K562 (cell line): Measurements from ENCODE around the gene ASPA. TPM values are rescaled to one million over a fixed set of nuclear protein-coding genes. Genes with fewer than 3 reads are reported as not detected.

ENCODE experiments used
- ATAC-seq: fragments of 200-7000 bp; cut with Tn5 transposase; 3 replicates; pipeline ENCODE4 v1.9.1; 2020; ENCODE audit warnings: moderate library complexity
- BruUV-seq: library from RNA; stranded (reverse); fragments of 400-500 nt; replicated peaks from 2 replicates; lab custom pipeline; 2021; lab: Mats Ljungman, UMichigan
- CTCF ChIA-PET: fragments of 300-600 bp; formaldehyde crosslinking; extraction: SDS; loops from one replicate; lab custom pipeline; 2021; ENCODE audit warnings: low intra/inter-chr PET ratio; lab: Yijun Ruan, JAX
- POLR2A ChIA-PET: fragments of 300-600, 350-650 bp; sonication (Branson Sonifier 250); formaldehyde crosslinking; extraction: SDS; loops from one replicate; lab custom pipeline; 2021; ENCODE audit warnings: antibody characterized with exemption, inconsistent platforms; lab: Yijun Ruan, JAX
- DNase-seq, 4 experiments: peaks; one replicate each; pipeline versions ENCODE4 v3.0.0 to v3.0.0-alpha.2; 2011 to 2018; ENCODE audit warnings: low spot score in 3 of 4, mixed read lengths in 3 of 4; ENCODE audit errors: extremely low read depth in 1 of 4
- FAIRE-seq: peaks from 2 replicates; lab custom pipeline; 2011; peaks lifted over from hg19 to GRCh38; lab: Jason Lieb, UNC
- H2AFZ ChIP-seq: 2 replicates; pipeline ENCODE4 v1.6.0; 2011; ENCODE audit warnings: low read depth, low read length, control low read depth, inconsistent platforms
- H3K27ac ChIP-seq: fragments of 200-600 bp; 3 replicates; pipeline ENCODE4 v1.8.0; 2011; ENCODE audit warnings: low read depth, mild to moderate bottlenecking, control low read depth, inconsistent platforms, low read length, moderate library complexity, mixed read lengths; ENCODE audit errors: extremely low read depth
- H3K27me3 ChIP-seq, 2 experiments: fragments of 300-600 bp in 1 of 2; 2 replicates in 1 of 2; 3 replicates in 1 of 2; pipeline versions ENCODE4 v1.6.0 to v1.8.0; 2011; ENCODE audit warnings: inconsistent platforms in 2 of 2, low read length in 2 of 2, mild to moderate bottlenecking in 1 of 2, mixed read lengths in 1 of 2, moderate library complexity in 1 of 2; ENCODE audit not compliant: control insufficient read depth in 2 of 2, insufficient read depth in 2 of 2
- H3K36me3 ChIP-seq: fragments of 300-600 bp; 3 replicates; pipeline ENCODE4 v1.8.0; 2011; ENCODE audit warnings: mild to moderate bottlenecking, low read length, inconsistent platforms; ENCODE audit not compliant: control insufficient read depth, insufficient read depth
- H3K4me1 ChIP-seq, 2 experiments: fragments of 200-600 bp in 1 of 2; replicated peaks in 1 of 2; 2 replicates in 1 of 2; 3 replicates in 1 of 2; pipeline versions ENCODE4 v1.5.1 to v1.8.0; 2011; ENCODE audit warnings: inconsistent platforms in 2 of 2, low read length in 2 of 2, mild to moderate bottlenecking in 1 of 2, mixed read lengths in 1 of 2, moderate library complexity in 1 of 2; ENCODE audit not compliant: control insufficient read depth in 2 of 2, insufficient read depth in 2 of 2
- H3K4me2 ChIP-seq: 2 replicates; pipeline ENCODE4 v1.6.1; 2011; ENCODE audit warnings: low read length, control low read depth, inconsistent platforms, mixed read lengths; ENCODE audit not compliant: insufficient read depth
- H3K4me3 ChIP-seq: fragments of 200-600 bp; sonication (generic), shearing (Covaris generic); 2 replicates; pipeline ENCODE4 v1.5.1; 2016; ENCODE audit warnings: control low read depth, inconsistent platforms
- H3K79me2 ChIP-seq: fragments of 200-600 bp; 3 replicates; pipeline ENCODE4 v1.8.0; 2011; ENCODE audit warnings: low read length, inconsistent platforms; ENCODE audit not compliant: control insufficient read depth, insufficient read depth
- H3K9ac ChIP-seq, 2 experiments: 2 replicates each; pipeline versions ENCODE4 v1.6.0 to v1.6.1; 2011; ENCODE audit warnings: low read depth in 2 of 2, low read length in 2 of 2, control low read depth in 1 of 2, inconsistent platforms in 1 of 2, mild to moderate bottlenecking in 1 of 2, mixed read lengths in 1 of 2; ENCODE audit not compliant: insufficient read depth in 1 of 2
- H3K9me1 ChIP-seq: one replicate; pipeline ENCODE4 v1.6.0; 2011; ENCODE audit warnings: inconsistent platforms, mild to moderate bottlenecking, low read length, moderate library complexity; ENCODE audit not compliant: control insufficient read depth, insufficient read depth
- H3K9me3 ChIP-seq: replicated peaks from 2 replicates; pipeline ENCODE4 v1.5.1; 2011; ENCODE audit warnings: low read depth, low read length, inconsistent platforms; ENCODE audit not compliant: control insufficient read depth, insufficient read depth
- H4K20me1 ChIP-seq: replicated peaks from 2 replicates; pipeline ENCODE4 v1.6.1; 2011; ENCODE audit warnings: low read length, inconsistent platforms, mixed read lengths; ENCODE audit not compliant: control insufficient read depth, insufficient read depth
- ARID1B ChIP-seq: fragments of 450-650 bp; IDR thresholded peaks from 2 replicates; pipeline ENCODE4 v1.6.1; 2016; ENCODE audit warnings: antibody characterized with exemption, mild to moderate bottlenecking, inconsistent platforms
- E2F8 ChIP-seq: fragments of 450-650 bp; IDR thresholded peaks from 2 replicates; pipeline ENCODE4 v1.7.1; 2018; ENCODE audit warnings: mild to moderate bottlenecking, low read depth; ENCODE audit not compliant: partially characterized antibody
- HBP1 ChIP-seq: fragments of 450-650 bp; formaldehyde crosslinking; IDR thresholded peaks from 2 replicates; pipeline ENCODE4 v1.4.0; 2022; ENCODE audit warnings: missing genetic modification characterization
- HMGN3 ChIP-seq: IDR thresholded peaks from 2 replicates; pipeline ENCODE4 v1.6.1; 2011; ENCODE audit warnings: borderline replicate concordance, low read depth, mild to moderate bottlenecking, mixed read lengths, low read length; ENCODE audit not compliant: insufficient read length; ENCODE audit errors: extremely low read depth
- HNRNPUL1 ChIP-seq: fragments of 200-400 bp; formaldehyde crosslinking; IDR thresholded peaks from 2 replicates; pipeline ENCODE4 v1.6.1; 2017; ENCODE audit warnings: low read length
- MCM3 ChIP-seq: fragments of 450-650 bp; IDR thresholded peaks from 2 replicates; pipeline ENCODE4 v1.6.1; 2016
- MYNN ChIP-seq, 2 experiments: sonication (generic); formaldehyde crosslinking in 1 of 2; IDR thresholded peaks; 2 replicates each; pipeline versions ENCODE4 v1.5.0 to v1.6.1; 2016 to 2020; ENCODE audit warnings: antibody characterized with exemption in 1 of 2, missing genetic modification reagents in 1 of 2
- NR3C1 ChIP-seq: sonication (generic); formaldehyde crosslinking; IDR thresholded peaks from 2 replicates; pipeline ENCODE4 v1.8.1; 2022; ENCODE audit warnings: missing genetic modification reagents
- PRPF4 ChIP-seq: fragments of 200-400 bp; formaldehyde crosslinking; IDR thresholded peaks from one replicate; pipeline ENCODE4 v1.6.1; 2017; ENCODE audit warnings: low read length, low read depth, mild to moderate bottlenecking; ENCODE audit not compliant: insufficient read depth, poor library complexity, severe bottlenecking
- SIX5 ChIP-seq, 2 experiments: IDR thresholded peaks; 2 replicates each; pipeline ENCODE4 v1.6.1; 2011; ENCODE audit warnings: low read length in 2 of 2, borderline replicate concordance in 1 of 2, low read depth in 1 of 2, mild to moderate bottlenecking in 1 of 2, moderate library complexity in 1 of 2; ENCODE audit not compliant: insufficient read depth in 1 of 2
- STAT6 ChIP-seq: sonication (generic); formaldehyde crosslinking; IDR thresholded peaks from 2 replicates; pipeline ENCODE4 v1.8.1; 2023; ENCODE audit warnings: mild to moderate bottlenecking, missing genetic modification reagents
- TAF15 ChIP-seq: fragments of 200-400 bp; formaldehyde crosslinking; IDR thresholded peaks from 2 replicates; pipeline ENCODE4 v1.6.1; 2017; ENCODE audit warnings: mild to moderate bottlenecking, low read depth, low read length, moderate library complexity
- U2AF2 ChIP-seq: fragments of 200-400 bp; formaldehyde crosslinking; optimal IDR thresholded peaks from 2 replicates; pipeline ENCODE3; 2017; ENCODE audit warnings: low read depth, mild to moderate bottlenecking, low read length
- ZNF584 ChIP-seq: fragments of 200-800 bp; sonication (Bioruptor generic); IDR thresholded peaks from 2 replicates; pipeline ENCODE4 v1.6.1; 2016; ENCODE audit warnings: low read depth, mild to moderate bottlenecking, missing genetic modification characterization, missing compliant biosample characterization
- ZNF785 ChIP-seq: fragments of 250-450 bp; sonication (Bioruptor Pico); IDR thresholded peaks from 2 replicates; pipeline ENCODE4 v1.4.0; 2020; ENCODE audit warnings: mild to moderate bottlenecking
- WGBS: fragments of 100-300 bp; shearing (Covaris generic); methylation state at CpG from one replicate; pipeline ENCODE4 v1.1.6; 2016; ENCODE audit warnings: low coverage, mixed read lengths; ENCODE audit not compliant: insufficient coverage; ENCODE audit errors: missing lambda C conversion rate; 5-methylcytosine and 5-hydroxymethylcytosine counted together
- in situ Hi-C: fragments of 300-500 bp; cut with MboI; formaldehyde crosslinking; loops from 4 replicates; pipeline ENCODE4 v1.15.0; 2018; ENCODE audit warnings: inconsistent platforms, mixed read lengths
- intact Hi-C: fragments of 100-400 bp; cut with micrococcal nuclease; formaldehyde crosslinking; loops from 2 replicates; pipeline ENCODE4 v1.14.2; 2022
- polyA plus RNA-seq, 8 experiments: library from polyadenylated mRNA; depleted of rRNA in 4 of 8; stranded (reverse) in 5 of 8; unstranded in 3 of 8; fragments of >200 nt; fragmentation: Nextera tagmentation in 2 of 8; fragmentation: Illumina TruSeq in 1 of 8; extraction: Ambion mirVana in 2 of 8; extraction: Trizol in 1 of 8; gene quantifications; 2 replicates each; pipeline versions ENCODE4 v1.2.1 to v1.2.3, GENCODE V29; 2011 to 2014; ENCODE audit warnings: inconsistent platforms in 1 of 8, missing spikeins in 1 of 8
- total RNA-seq, 7 experiments: library from RNA; depleted of rRNA in 6 of 7; stranded (reverse); fragments of >200 nt in 6 of 7; fragmentation: Illumina TruSeq in 2 of 7; extraction: Trizol in 2 of 7; gene quantifications; 2 replicates each; pipeline versions ENCODE4 v1.2.1 to v1.2.3, GENCODE V29; 2011 to 2021; ENCODE audit warnings: low replicate concordance in 1 of 7

Gene ASPA
- total and polyA plus RNA-seq, 9 of the 15 experiments (the other 6 are each of a cell fraction or from before 2014, with no cell fraction given): not detected

GRCh38 chr17:3514873-3515272, 39.1 kb downstream of the ASPA start:
- BruUV-seq: no TSS peak
- Histone ChIP-seq H3K27me3 (peaks cover 0 to 27% of the 10 kb centered on the region in 2 experiments; a peak in 1 of 5 replicates), H3K79me2 (no peaks in the 10 kb centered on the region), H2AFZ (no peak overlapping the region), H3K9me1 (no peaks in the 10 kb centered on the region), H3K4me1 (no peaks in the 10 kb centered on the region), H4K20me1 (no peaks in the 10 kb centered on the region), H3K4me2 (no peak overlapping the region), H3K9me3 (no peaks in the 10 kb centered on the region), H3K4me3 (no peak overlapping the region), H3K27ac (no peak overlapping the region), H3K36me3 (no peaks in the 10 kb centered on the region), H3K9ac (no peak overlapping the region)
- in situ Hi-C loops: no loop called here
- no peak for FAIRE-seq
- DNase-seq: no peak
- CTCF ChIA-PET: no interaction called here
- intact Hi-C loops: no loop called here
- 11% methylated on average over 9 of the region's 9 CpGs for WGBS
- no peak for ATAC-seq
- POLR2A ChIA-PET: no interaction called here
- TF ChIP-seq NR3C1 (no peak), MYNN (IDR thresholded peaks at IDR 0.05) (no peak), MYNN (CRISPR knock-in tag; IDR thresholded peaks at IDR 0.05) (no peak), HNRNPUL1 (no peak), STAT6 (CRISPR knock-in tag) (no peak), ARID1B (no peak), HMGN3 (no peak), ZNF785 (CRISPR knock-in tag) (no peak), U2AF2 (no peak), E2F8 (no peak), HBP1 (CRISPR knock-in tag) (no peak), MCM3 (no peak), ZNF584 (no peak), SIX5 (IDR thresholded peaks at IDR 0.05; ENCODE audit: borderline replicate concordance in 1 of 2, insufficient read depth in 1 of 2, low read depth in 1 of 2, low read length in 2 of 2) (no peak), TAF15 (no peak), PRPF4 (no peak)
